MCF 10A (cell line): Measurements from ENCODE around the gene OTUD1. TPM values are rescaled to one million over a fixed set of nuclear protein-coding genes. Genes with fewer than 3 reads are reported as not detected.

Experiments used
- BruUV-seq: library from RNA; stranded (reverse); fragments of 400-500 nt; replicated peaks from 2 replicates; lab custom pipeline; 2021; lab: Mats Ljungman, UMichigan
- CTCF ChIA-PET: fragments of 300-600 bp; sonication (Branson Sonifier 250); formaldehyde crosslinking; extraction: SDS; loops from one replicate; lab custom pipeline; 2021; ENCODE audit warnings: antibody characterized with exemption, inconsistent platforms; lab: Yijun Ruan, JAX
- POLR2A ChIA-PET: fragments of 300-600, 350-650 bp; sonication (Branson Sonifier 250); formaldehyde crosslinking; extraction: SDS; loops from one replicate; lab custom pipeline; 2020; ENCODE audit warnings: antibody characterized with exemption, inconsistent platforms; lab: Yijun Ruan, JAX
- DNase-seq: peaks from one replicate; pipeline ENCODE4 v3.0.0-alpha.2; 2018; ENCODE audit not compliant: unreplicated experiment
- H3K27ac Mint-ChIP-seq: one replicate; pipeline ENCODE4 v1.8.0; 2022; ENCODE audit warnings: mild to moderate bottlenecking, low read depth, mixed read lengths; ENCODE audit not compliant: unreplicated experiment
- H3K27me3 Mint-ChIP-seq: one replicate; pipeline ENCODE4 v1.8.0; 2022; ENCODE audit warnings: mixed read lengths; ENCODE audit not compliant: insufficient read depth, unreplicated experiment
- H3K36me3 Mint-ChIP-seq: one replicate; pipeline ENCODE4 v1.8.0; 2022; ENCODE audit warnings: mild to moderate bottlenecking, moderate library complexity, mixed read lengths; ENCODE audit not compliant: insufficient read depth, unreplicated experiment
- H3K4me1 Mint-ChIP-seq: one replicate; pipeline ENCODE4 v1.8.0; 2022; ENCODE audit warnings: mixed read lengths; ENCODE audit not compliant: insufficient read depth, unreplicated experiment
- H3K4me3 Mint-ChIP-seq: one replicate; pipeline ENCODE4 v1.8.0; 2022; ENCODE audit warnings: mild to moderate bottlenecking, moderate library complexity, mixed read lengths; ENCODE audit not compliant: unreplicated experiment
- H3K9me3 Mint-ChIP-seq: one replicate; pipeline ENCODE4 v1.8.0; 2022; ENCODE audit warnings: mixed read lengths; ENCODE audit not compliant: unreplicated experiment
- CTCF ChIP-seq: fragments of 200-600 bp; IDR thresholded peaks from one replicate; pipeline ENCODE4 v1.8.0; 2022; ENCODE audit warnings: antibody characterized with exemption, mild to moderate bottlenecking; ENCODE audit not compliant: unreplicated experiment
- intact Hi-C: fragments of 100-400 bp; cut with micrococcal nuclease; formaldehyde crosslinking; loops from 2 replicates; pipeline ENCODE4 v1.14.1; 2022
- total RNA-seq: library from RNA; stranded (reverse); gene quantifications from 2 replicates; pipeline ENCODE4 v1.2.3, GENCODE V29; 2022

Gene OTUD1
- total RNA-seq, 1 experiment from 2014 or later, result 14.9 TPM

DNA sequence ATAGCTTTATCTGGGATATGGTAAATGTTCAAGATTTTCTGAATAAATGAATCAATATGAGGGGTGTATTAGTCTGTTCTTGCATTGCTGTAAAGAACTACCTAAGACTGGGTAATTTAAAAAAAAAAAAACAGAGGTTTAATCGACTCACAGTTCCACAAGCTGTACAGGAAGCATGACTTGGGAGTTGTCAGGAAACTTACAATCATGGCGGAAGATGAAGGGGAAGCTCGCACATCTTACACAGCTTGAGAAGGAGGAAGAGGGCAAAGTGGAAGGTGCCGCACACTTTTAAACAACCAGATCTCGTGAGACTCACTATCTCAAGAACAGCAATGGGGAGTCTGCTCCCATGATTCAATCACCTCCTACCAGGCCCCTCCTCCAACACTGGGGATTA is 32.5 kb upstream of the OTUD1 start:
- no peaks in the 10 kb centered on the region for H3K4me1 Mint-ChIP-seq
- no peak overlapping the region for H3K4me3 Mint-ChIP-seq
- no peak overlapping the region for H3K27ac Mint-ChIP-seq
- no peaks in the 10 kb centered on the region for H3K27me3 Mint-ChIP-seq
- no peaks in the 10 kb centered on the region for H3K36me3 Mint-ChIP-seq
- intact Hi-C loops, result no loop called here
- no peaks in the 10 kb centered on the region for H3K9me3 Mint-ChIP-seq
- no peak for DNase-seq
- ChIA-PET CTCF (interaction anchor here (0.6 to 0.7 kb wide), 2 partner anchors 93 to 123 kb away, joined by 4 to 5 read pairs; no protein-coding TSS in a partner anchor), POLR2A (interaction anchor here (0.5 to 1.7 kb wide), 3 partner anchors 8 to 821 kb away, joined by 3 to 8 read pairs (median 4); no protein-coding TSS in a partner anchor)
- BruUV-seq, result no TSS peak
- TF ChIP-seq CTCF, result no peak

GRCh38 chr10:23408330-23408976 is 30.4 kb upstream of the OTUD1 start:
- H3K4me3 Mint-ChIP-seq, result no peak overlapping the region
- no peak for DNase-seq
- H3K27me3 Mint-ChIP-seq, result no peaks in the 10 kb centered on the region
- no peak for TF ChIP-seq CTCF
- no peaks in the 10 kb centered on the region for H3K36me3 Mint-ChIP-seq
- peaks cover 11% of the 10 kb centered on the region for H3K4me1 Mint-ChIP-seq
- CTCF ChIA-PET, result no interaction called here
- no peaks in the 10 kb centered on the region for H3K9me3 Mint-ChIP-seq
- BruUV-seq, result no TSS peak
- intact Hi-C loops, result no loop called here
- H3K27ac Mint-ChIP-seq, result no peak overlapping the region
- POLR2A ChIA-PET, result interaction anchor here (0.6 to 1.6 kb wide), 2 partner anchors 11 kb away, joined by 3 to 4 read pairs; no protein-coding TSS in a partner anchor

GRCh38 chr10:23412223-23412622 is 26.7 kb upstream of the OTUD1 start:
- H3K9me3 Mint-ChIP-seq, result no peaks in the 10 kb centered on the region
- no peaks in the 10 kb centered on the region for H3K27me3 Mint-ChIP-seq
- H3K4me3 Mint-ChIP-seq, result no peak overlapping the region
- TF ChIP-seq CTCF, result no peak
- peak; percentile 17 for DNase-seq
- H3K27ac Mint-ChIP-seq, result no peak overlapping the region
- peaks cover 16% of the 10 kb centered on the region for H3K4me1 Mint-ChIP-seq
- ChIA-PET CTCF (no interaction called here), POLR2A (no interaction called here)
- H3K36me3 Mint-ChIP-seq, result no peaks in the 10 kb centered on the region
- intact Hi-C loops, result no loop called here
- BruUV-seq, result no TSS peak

DNA sequence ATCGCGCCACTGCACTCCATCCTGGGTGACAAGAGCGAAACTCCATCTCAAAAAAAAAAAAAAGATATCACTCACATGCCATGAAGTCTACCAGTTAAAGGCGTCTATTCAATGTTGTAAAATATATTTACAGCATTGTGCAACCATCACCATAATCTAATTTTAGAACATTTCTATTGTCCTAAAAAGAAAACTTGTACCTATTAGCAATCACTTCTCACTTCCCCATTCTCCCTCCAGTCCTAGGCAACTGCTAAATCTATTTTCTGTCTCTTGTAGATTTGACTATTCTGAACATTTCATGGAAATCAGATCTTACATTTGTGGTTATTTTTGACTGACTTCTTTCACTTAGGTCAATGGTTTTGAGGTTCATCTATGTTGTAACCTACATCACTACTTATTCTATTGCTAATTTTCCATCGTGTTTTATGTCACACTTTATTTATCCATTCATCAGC is 25.2 kb upstream of the OTUD1 start:
- no peak overlapping the region for H3K27ac Mint-ChIP-seq
- peaks cover 16% of the 10 kb centered on the region for H3K4me1 Mint-ChIP-seq
- POLR2A ChIA-PET, result interaction anchor here (0.6 to 0.7 kb wide), 2 partner anchors 10 to 735 kb away, joined by 3 to 4 read pairs; no protein-coding TSS in a partner anchor
- no peak overlapping the region for H3K4me3 Mint-ChIP-seq
- no peaks in the 10 kb centered on the region for H3K9me3 Mint-ChIP-seq
- TF ChIP-seq CTCF, result no peak
- no TSS peak for BruUV-seq
- DNase-seq, result no peak
- no peaks in the 10 kb centered on the region for H3K27me3 Mint-ChIP-seq
- no peaks in the 10 kb centered on the region for H3K36me3 Mint-ChIP-seq
- intact Hi-C loops, result no loop called here
- CTCF ChIA-PET, result no interaction called here
